Measurements from ENCODE around the gene TLK1. TPM values are rescaled to one million over a fixed set of nuclear protein-coding genes. Genes with fewer than 3 reads are reported as not detected.

The TLK1 gene
- total RNA-seq, 4 donors from 2014 or later = 7.7 to 14.2 (median 10.0) TPM

DNA sequence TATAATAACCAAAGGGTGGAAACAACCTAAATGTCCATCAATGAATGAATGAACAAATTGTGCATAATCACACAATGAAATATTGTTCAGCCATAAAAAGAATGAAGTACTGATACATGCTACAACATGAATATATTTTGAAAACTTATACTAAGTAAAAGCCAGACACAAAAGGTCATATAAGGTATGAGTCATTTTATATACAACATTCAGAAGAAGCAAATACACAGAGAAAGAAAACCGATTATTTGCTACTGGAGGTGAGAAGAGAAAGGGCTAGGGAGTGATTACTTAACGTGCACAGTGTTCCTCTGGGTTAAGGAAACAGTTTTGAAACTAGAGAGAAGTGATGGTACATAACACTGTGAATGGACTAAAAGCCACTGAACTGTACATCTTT is 126.4 kb downstream of the TLK1 start:
- no peak overlapping the region for H3K27ac ChIP-seq

GRCh38 chr2:171025214-171025613 is 135.5 kb downstream of the TLK1 start:
- Histone ChIP-seq H3K27ac (no peak overlapping the region), H3K27me3 (no peaks in the 10 kb centered on the region), H3K4me3 (no peak overlapping the region), H3K9me3 (no peaks in the 10 kb centered on the region), H3K4me1 (no peaks in the 10 kb centered on the region), H3K36me3 (peaks cover 0 to 4% of the 10 kb centered on the region in 2 donors)
- TF ChIP-seq CTCF (IDR thresholded peaks at IDR 0.05 in 4 of 5, conservative IDR thresholded peaks at IDR 0.05 in 1 of 5) (no peak), POLR2A (IDR thresholded peaks at IDR 0.05) (no peak)
- no peak for DNase-seq
- no peak for ATAC-seq
- in situ Hi-C loops (cut with MboI; ENCODE audit: low sequenced_read_pairs in 4 of 4) (no loop called here), intact Hi-C loops (cut with DNase I; ENCODE audit: low total_unique reads) (no loop called here)

More for the DNA sequence above, 126.4 kb downstream of the TLK1 start:
- TF ChIP-seq CTCF (IDR thresholded peaks at IDR 0.05 in 4 of 5, conservative IDR thresholded peaks at IDR 0.05 in 1 of 5) (no peak), POLR2A (IDR thresholded peaks at IDR 0.05) (no peak)
- H3K9me3 ChIP-seq = no peaks in the 10 kb centered on the region
- H3K4me1 ChIP-seq = no peaks in the 10 kb centered on the region
- intact Hi-C loops (cut with DNase I; ENCODE audit: low total_unique reads) = no loop called here
- in situ Hi-C loops (cut with MboI; ENCODE audit: low sequenced_read_pairs in 4 of 4) = no loop called here
- DNase-seq (no peak), ATAC-seq (no peak)
- peaks cover 0 to 34% of the 10 kb centered on the region in 2 donors for H3K36me3 ChIP-seq
- H3K27me3 ChIP-seq = no peaks in the 10 kb centered on the region
- no peak overlapping the region for H3K4me3 ChIP-seq

- in situ Hi-C loops (cut with MboI; ENCODE audit: low sequenced_read_pairs in 4 of 4) = no loop called here
These were observed 142.2 kb downstream of the TLK1 start for GRCh38 chr2:171018522-171018921.

GRCh38 chr2:171016125-171016524 is 144.6 kb downstream of the TLK1 start:
- H3K27ac ChIP-seq = no peak overlapping the region
- no peaks in the 10 kb centered on the region for H3K27me3 ChIP-seq
- TF ChIP-seq POLR2A (IDR thresholded peaks at IDR 0.05) = no peak
- no peak for TF ChIP-seq CTCF (IDR thresholded peaks at IDR 0.05 in 4 of 5, conservative IDR thresholded peaks at IDR 0.05 in 1 of 5)
- ATAC-seq = no peak
- in situ Hi-C loops (cut with MboI; ENCODE audit: low sequenced_read_pairs in 4 of 4) = no loop called here
- H3K4me3 ChIP-seq = no peak overlapping the region
- no peaks in the 10 kb centered on the region for H3K4me1 ChIP-seq
- intact Hi-C loops (cut with DNase I; ENCODE audit: low total_unique reads) = no loop called here
- no peaks in the 10 kb centered on the region for H3K9me3 ChIP-seq
- H3K36me3 ChIP-seq = peaks cover 0 to 9% of the 10 kb centered on the region in 2 donors
- no peak for DNase-seq

More at GRCh38 chr2:171018522-171018921, 142.2 kb downstream of the TLK1 start:
- H3K27ac ChIP-seq = no peak overlapping the region
- H3K27me3 ChIP-seq = no peaks in the 10 kb centered on the region
- no peak for ATAC-seq
- H3K4me1 ChIP-seq = no peaks in the 10 kb centered on the region
- no peak for TF ChIP-seq POLR2A (IDR thresholded peaks at IDR 0.05)
- TF ChIP-seq CTCF (IDR thresholded peaks at IDR 0.05 in 4 of 5, conservative IDR thresholded peaks at IDR 0.05 in 1 of 5) = no peak
- no peak for DNase-seq
- no peaks in the 10 kb centered on the region for H3K36me3 ChIP-seq
- no peak overlapping the region for H3K4me3 ChIP-seq
- intact Hi-C loops (cut with DNase I; ENCODE audit: low total_unique reads) = no loop called here
- no peaks in the 10 kb centered on the region for H3K9me3 ChIP-seq

DNA sequence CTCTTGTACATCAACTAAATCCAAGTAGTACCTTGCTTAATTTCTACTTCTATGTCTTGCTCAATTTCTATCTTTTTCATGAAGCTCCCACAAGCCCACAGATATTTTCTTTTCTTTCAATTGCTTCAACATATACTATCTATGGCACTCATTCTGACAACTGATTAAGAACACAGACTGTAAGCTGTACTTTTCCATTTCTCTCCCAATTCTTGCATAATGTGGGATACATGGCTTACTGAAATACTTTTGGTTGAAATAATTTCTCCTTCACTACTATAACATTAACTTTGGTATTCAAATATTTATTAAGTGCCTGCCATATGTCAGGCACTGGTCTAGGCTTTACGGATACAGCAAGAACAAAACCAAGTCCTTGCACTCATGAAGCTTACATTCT is 146.8 kb downstream of the TLK1 start:
- Histone ChIP-seq H3K27ac (no peak overlapping the region), H3K4me1 (no peaks in the 10 kb centered on the region), H3K27me3 (no peaks in the 10 kb centered on the region), H3K9me3 (no peaks in the 10 kb centered on the region), H3K36me3 (peaks cover 0 to 16% of the 10 kb centered on the region in 2 donors), H3K4me3 (no peak overlapping the region)
- in situ Hi-C loops (cut with MboI; ENCODE audit: low sequenced_read_pairs in 4 of 4) = no loop called here
- intact Hi-C loops (cut with DNase I; ENCODE audit: low total_unique reads) = no loop called here
- ATAC-seq (no peak), DNase-seq (no peak)
- TF ChIP-seq POLR2A (IDR thresholded peaks at IDR 0.05) (no peak), CTCF (IDR thresholded peaks at IDR 0.05 in 4 of 5, conservative IDR thresholded peaks at IDR 0.05 in 1 of 5) (no peak)
